ENCODE results near the gene LRRC58. TPM values are rescaled to one million over a fixed set of nuclear protein-coding genes. Genes with fewer than 3 reads are reported as not detected.

LRRC58 gene
- total and polyA plus RNA-seq, 2 of the 13 experiments (the other 11 are each of a cell fraction or from before 2014, with no cell fraction given): 9.7 to 17.3 TPM

DNA sequence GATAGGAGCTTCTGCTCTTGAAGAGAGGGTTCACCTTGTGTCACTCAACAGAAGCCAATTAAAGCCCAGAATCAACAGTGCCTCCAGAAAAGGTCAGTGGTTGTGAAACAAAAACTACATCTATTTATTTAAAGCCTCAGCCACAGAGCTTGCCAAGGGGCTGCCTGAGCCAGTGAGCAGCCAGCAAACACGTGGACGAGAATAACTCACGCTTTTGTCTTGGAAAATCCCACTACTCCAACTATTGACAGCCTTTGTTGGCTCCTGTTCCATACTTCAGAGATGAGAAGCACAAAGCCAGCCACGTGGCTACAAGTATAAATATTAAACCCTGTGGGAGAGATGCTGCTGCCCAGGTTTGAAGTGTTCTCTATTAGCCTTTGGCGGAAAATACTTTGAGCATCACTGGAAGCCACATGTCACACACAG lies 74.4 kb downstream of the LRRC58 start (continued):
- TF ChIP-seq, protein P1, sequence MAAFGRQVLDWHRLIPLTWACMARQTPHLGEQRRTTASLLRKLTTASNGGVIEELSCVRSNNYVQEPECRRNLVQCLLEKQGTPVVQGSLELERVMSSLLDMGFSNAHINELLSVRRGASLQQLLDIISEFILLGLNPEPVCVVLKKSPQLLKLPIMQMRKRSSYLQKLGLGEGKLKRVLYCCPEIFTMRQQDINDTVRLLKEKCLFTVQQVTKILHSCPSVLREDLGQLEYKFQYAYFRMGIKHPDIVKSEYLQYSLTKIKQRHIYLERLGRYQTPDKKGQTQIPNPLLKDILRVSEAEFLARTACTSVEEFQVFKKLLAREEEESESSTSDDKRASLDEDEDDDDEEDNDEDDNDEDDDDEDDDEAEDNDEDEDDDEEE (CRISPR knock-in tag; IDR thresholded peaks at IDR 0.05): no peak
- TF ChIP-seq, protein P2, sequence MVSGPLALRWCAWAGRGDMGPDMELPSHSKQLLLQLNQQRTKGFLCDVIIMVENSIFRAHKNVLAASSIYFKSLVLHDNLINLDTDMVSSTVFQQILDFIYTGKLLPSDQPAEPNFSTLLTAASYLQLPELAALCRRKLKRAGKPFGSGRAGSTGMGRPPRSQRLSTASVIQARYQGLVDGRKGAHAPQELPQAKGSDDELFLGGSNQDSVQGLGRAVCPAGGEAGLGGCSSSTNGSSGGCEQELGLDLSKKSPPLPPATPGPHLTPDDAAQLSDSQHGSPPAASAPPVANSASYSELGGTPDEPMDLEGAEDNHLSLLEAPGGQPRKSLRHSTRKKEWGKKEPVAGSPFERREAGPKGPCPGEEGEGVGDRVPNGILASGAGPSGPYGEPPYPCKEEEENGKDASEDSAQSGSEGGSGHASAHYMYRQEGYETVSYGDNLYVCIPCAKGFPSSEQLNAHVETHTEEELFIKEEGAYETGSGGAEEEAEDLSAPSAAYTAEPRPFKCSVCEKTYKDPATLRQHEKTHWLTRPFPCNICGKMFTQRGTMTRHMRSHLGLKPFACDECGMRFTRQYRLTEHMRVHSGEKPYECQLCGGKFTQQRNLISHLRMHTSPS (CRISPR knock-in tag; IDR thresholded peaks at IDR 0.05; ENCODE audit: low read depth): no peak
- TF ChIP-seq FOXJ3 (CRISPR knock-in tag; IDR thresholded peaks at IDR 0.05; ENCODE audit: borderline replicate concordance) (peak; percentile 90; the same call in 1 of the 2 replicates), SP4 (CRISPR knock-in tag; IDR thresholded peaks at IDR 0.05) (no peak), RFXAP (CRISPR knock-in tag; IDR thresholded peaks at IDR 0.05; ENCODE audit: borderline replicate concordance) (0 out of 2 replicates have a peak, but pooled peaks have one; percentile 57), CENPT (CRISPR knock-in tag; IDR thresholded peaks at IDR 0.05; ENCODE audit: low read depth) (no peak), SNRNP70 (IDR thresholded peaks at IDR 0.05; ENCODE audit: low read depth, low read length) (no peak), SYNCRIP (IDR thresholded peaks at IDR 0.05; ENCODE audit: insufficient read depth, low read depth, low read length) (no peak), ZBTB1 (CRISPR knock-in tag; IDR thresholded peaks at IDR 0.05; ENCODE audit: borderline replicate concordance) (no peak), ZFP36L2 (CRISPR knock-in tag; IDR thresholded peaks at IDR 0.05) (no peak), SOX5 (CRISPR knock-in tag; IDR thresholded peaks at IDR 0.05; ENCODE audit: borderline replicate concordance) (peak; percentile 99), NONO (IDR thresholded peaks at IDR 0.05) (no peak), NONO (CRISPR knock-in tag; conservative IDR thresholded peaks at IDR 0.05) (0 out of 2 replicates have a peak, but pooled peaks have one; percentile 26)
- TF ChIP-seq, protein P3, sequence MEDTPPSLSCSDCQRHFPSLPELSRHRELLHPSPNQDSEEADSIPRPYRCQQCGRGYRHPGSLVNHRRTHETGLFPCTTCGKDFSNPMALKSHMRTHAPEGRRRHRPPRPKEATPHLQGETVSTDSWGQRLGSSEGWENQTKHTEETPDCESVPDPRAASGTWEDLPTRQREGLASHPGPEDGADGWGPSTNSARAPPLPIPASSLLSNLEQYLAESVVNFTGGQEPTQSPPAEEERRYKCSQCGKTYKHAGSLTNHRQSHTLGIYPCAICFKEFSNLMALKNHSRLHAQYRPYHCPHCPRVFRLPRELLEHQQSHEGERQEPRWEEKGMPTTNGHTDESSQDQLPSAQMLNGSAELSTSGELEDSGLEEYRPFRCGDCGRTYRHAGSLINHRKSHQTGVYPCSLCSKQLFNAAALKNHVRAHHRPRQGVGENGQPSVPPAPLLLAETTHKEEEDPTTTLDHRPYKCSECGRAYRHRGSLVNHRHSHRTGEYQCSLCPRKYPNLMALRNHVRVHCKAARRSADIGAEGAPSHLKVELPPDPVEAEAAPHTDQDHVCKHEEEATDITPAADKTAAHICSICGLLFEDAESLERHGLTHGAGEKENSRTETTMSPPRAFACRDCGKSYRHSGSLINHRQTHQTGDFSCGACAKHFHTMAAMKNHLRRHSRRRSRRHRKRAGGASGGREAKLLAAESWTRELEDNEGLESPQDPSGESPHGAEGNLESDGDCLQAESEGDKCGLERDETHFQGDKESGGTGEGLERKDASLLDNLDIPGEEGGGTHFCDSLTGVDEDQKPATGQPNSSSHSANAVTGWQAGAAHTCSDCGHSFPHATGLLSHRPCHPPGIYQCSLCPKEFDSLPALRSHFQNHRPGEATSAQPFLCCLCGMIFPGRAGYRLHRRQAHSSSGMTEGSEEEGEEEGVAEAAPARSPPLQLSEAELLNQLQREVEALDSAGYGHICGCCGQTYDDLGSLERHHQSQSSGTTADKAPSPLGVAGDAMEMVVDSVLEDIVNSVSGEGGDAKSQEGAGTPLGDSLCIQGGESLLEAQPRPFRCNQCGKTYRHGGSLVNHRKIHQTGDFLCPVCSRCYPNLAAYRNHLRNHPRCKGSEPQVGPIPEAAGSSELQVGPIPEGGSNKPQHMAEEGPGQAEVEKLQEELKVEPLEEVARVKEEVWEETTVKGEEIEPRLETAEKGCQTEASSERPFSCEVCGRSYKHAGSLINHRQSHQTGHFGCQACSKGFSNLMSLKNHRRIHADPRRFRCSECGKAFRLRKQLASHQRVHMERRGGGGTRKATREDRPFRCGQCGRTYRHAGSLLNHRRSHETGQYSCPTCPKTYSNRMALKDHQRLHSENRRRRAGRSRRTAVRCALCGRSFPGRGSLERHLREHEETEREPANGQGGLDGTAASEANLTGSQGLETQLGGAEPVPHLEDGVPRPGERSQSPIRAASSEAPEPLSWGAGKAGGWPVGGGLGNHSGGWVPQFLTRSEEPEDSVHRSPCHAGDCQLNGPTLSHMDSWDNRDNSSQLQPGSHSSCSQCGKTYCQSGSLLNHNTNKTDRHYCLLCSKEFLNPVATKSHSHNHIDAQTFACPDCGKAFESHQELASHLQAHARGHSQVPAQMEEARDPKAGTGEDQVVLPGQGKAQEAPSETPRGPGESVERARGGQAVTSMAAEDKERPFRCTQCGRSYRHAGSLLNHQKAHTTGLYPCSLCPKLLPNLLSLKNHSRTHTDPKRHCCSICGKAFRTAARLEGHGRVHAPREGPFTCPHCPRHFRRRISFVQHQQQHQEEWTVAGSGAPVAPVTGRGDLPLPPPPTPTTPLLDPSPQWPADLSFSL (CRISPR knock-in tag; IDR thresholded peaks at IDR 0.05): no peak
- TF ChIP-seq, protein P4, sequence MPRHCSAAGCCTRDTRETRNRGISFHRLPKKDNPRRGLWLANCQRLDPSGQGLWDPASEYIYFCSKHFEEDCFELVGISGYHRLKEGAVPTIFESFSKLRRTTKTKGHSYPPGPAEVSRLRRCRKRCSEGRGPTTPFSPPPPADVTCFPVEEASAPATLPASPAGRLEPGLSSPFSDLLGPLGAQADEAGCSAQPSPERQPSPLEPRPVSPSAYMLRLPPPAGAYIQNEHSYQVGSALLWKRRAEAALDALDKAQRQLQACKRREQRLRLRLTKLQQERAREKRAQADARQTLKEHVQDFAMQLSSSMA (CRISPR knock-in tag; IDR thresholded peaks at IDR 0.05): no peak
- TF ChIP-seq, protein P5, sequence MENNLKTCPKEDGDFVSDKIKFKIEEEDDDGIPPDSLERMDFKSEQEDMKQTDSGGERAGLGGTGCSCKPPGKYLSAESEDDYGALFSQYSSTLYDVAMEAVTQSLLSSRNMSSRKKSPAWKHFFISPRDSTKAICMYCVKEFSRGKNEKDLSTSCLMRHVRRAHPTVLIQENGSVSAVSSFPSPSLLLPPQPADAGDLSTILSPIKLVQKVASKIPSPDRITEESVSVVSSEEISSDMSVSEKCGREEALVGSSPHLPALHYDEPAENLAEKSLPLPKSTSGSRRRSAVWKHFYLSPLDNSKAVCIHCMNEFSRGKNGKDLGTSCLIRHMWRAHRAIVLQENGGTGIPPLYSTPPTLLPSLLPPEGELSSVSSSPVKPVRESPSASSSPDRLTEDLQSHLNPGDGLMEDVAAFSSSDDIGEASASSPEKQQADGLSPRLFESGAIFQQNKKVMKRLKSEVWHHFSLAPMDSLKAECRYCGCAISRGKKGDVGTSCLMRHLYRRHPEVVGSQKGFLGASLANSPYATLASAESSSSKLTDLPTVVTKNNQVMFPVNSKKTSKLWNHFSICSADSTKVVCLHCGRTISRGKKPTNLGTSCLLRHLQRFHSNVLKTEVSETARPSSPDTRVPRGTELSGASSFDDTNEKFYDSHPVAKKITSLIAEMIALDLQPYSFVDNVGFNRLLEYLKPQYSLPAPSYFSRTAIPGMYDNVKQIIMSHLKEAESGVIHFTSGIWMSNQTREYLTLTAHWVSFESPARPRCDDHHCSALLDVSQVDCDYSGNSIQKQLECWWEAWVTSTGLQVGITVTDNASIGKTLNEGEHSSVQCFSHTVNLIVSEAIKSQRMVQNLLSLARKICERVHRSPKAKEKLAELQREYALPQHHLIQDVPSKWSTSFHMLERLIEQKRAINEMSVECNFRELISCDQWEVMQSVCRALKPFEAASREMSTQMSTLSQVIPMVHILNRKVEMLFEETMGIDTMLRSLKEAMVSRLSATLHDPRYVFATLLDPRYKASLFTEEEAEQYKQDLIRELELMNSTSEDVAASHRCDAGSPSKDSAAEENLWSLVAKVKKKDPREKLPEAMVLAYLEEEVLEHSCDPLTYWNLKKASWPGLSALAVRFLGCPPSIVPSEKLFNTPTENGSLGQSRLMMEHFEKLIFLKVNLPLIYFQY (CRISPR knock-in tag; IDR thresholded peaks at IDR 0.05; ENCODE audit: borderline replicate concordance): no peak

All from HepG2 (cell line).